Germinal center (tissue), 1 donor: ENCODE results near the gene ARPC1B.
"Not testable (repeated sequence)": the region's sequence is repeated elsewhere in the genome, so short reads cannot be mapped to it uniquely, and the experiment has no call there.

Source experiments
- DNase-seq: peaks from one replicate; pipeline ENCODE4 v3.0.0; 2012; ENCODE audit warnings: mixed read lengths, low spot score

ARPC1B gene

GRCh38 chr7:99409806-99410205 lies 35.3 kb downstream of the ARPC1B start:
- DNase-seq: no peak

- DNase-seq: no peak
Measured at GRCh38 chr7:99410635-99411034, 36.1 kb downstream of the ARPC1B start.

- DNase-seq: not testable (repeated sequence)
Measured at GRCh38 chr7:99415513-99416127, 41.1 kb downstream of the ARPC1B start.

- no peak for DNase-seq
Measured at GRCh38 chr7:99418260-99418659, 43.7 kb downstream of the ARPC1B start.

- DNase-seq: no peak
Measured at GRCh38 chr7:99419323-99420021, 44.9 kb downstream of the ARPC1B start.

GRCh38 chr7:99420213-99420612 lies 45.7 kb downstream of the ARPC1B start:
- DNase-seq: no peak

GRCh38 chr7:99420986-99421385 lies 46.5 kb downstream of the ARPC1B start:
- no peak for DNase-seq

- DNase-seq: no peak
Measured at GRCh38 chr7:99422186-99422585, 47.7 kb downstream of the ARPC1B start.

GRCh38 chr7:99422625-99423024 lies 48.1 kb downstream of the ARPC1B start:
- DNase-seq: no peak

GRCh38 chr7:99424932-99425730 lies 50.6 kb downstream of the ARPC1B start:
- DNase-seq: no peak

GRCh38 chr7:99428972-99429566 lies 54.5 kb downstream of the ARPC1B start:
- DNase-seq: no peak

GRCh38 chr7:99429756-99430155 lies 55.2 kb downstream of the ARPC1B start:
- DNase-seq: no peak

GRCh38 chr7:99431756-99432540 lies 57.4 kb downstream of the ARPC1B start:
- DNase-seq: not testable (repeated sequence)

GRCh38 chr7:99433158-99433557 lies 58.6 kb downstream of the ARPC1B start:
- no peak for DNase-seq

- no peak for DNase-seq
Measured at GRCh38 chr7:99437946-99438572, 63.5 kb downstream of the ARPC1B start.

GRCh38 chr7:99438573-99439480 lies 64.3 kb downstream of the ARPC1B start, which contains the start of the genes CPSF4 and PTCD1:
TSS of gene CPSF4 (plus strand) at chr7:99438943. CDS start at chr7:99439083, 140 bp downstream.
TSS of gene PTCD1 (minus strand) at chr7:99438798. CDS start at chr7:99435242, 3,556 bp downstream.
- DNase-seq: peak; percentile 93

- DNase-seq: no peak
Measured at GRCh38 chr7:99440195-99440594, 65.7 kb downstream of the ARPC1B start.
